K562 (cell line): ENCODE results near the gene SIRPD. TPM values are rescaled to one million over a fixed set of nuclear protein-coding genes. Genes with fewer than 3 reads are reported as not detected.

Source experiments
- ATAC-seq: fragments of 200-7000 bp; cut with Tn5 transposase; 3 replicates; pipeline ENCODE4 v1.9.1; 2020; ENCODE audit warnings: moderate library complexity
- BruUV-seq: library from RNA; stranded (reverse); fragments of 400-500 nt; replicated peaks from 2 replicates; lab custom pipeline; 2021; lab: Mats Ljungman, UMichigan
- CTCF ChIA-PET: fragments of 300-600 bp; formaldehyde crosslinking; extraction: SDS; loops from one replicate; lab custom pipeline; 2021; ENCODE audit warnings: low intra/inter-chr PET ratio; lab: Yijun Ruan, JAX
- POLR2A ChIA-PET: fragments of 300-600, 350-650 bp; sonication (Branson Sonifier 250); formaldehyde crosslinking; extraction: SDS; loops from one replicate; lab custom pipeline; 2021; ENCODE audit warnings: antibody characterized with exemption, inconsistent platforms; lab: Yijun Ruan, JAX
- DNase-seq, 4 experiments: peaks; one replicate each; pipeline versions ENCODE4 v3.0.0 to v3.0.0-alpha.2; 2011 to 2018; ENCODE audit warnings: low spot score in 3 of 4, mixed read lengths in 3 of 4; ENCODE audit errors: extremely low read depth in 1 of 4
- FAIRE-seq: peaks from 2 replicates; lab custom pipeline; 2011; peaks lifted over from hg19 to GRCh38; lab: Jason Lieb, UNC
- H2AFZ ChIP-seq: 2 replicates; pipeline ENCODE4 v1.6.0; 2011; ENCODE audit warnings: low read depth, low read length, control low read depth, inconsistent platforms
- H3K27ac ChIP-seq: fragments of 200-600 bp; 3 replicates; pipeline ENCODE4 v1.8.0; 2011; ENCODE audit warnings: low read depth, mild to moderate bottlenecking, control low read depth, inconsistent platforms, low read length, moderate library complexity, mixed read lengths; ENCODE audit errors: extremely low read depth
- H3K27me3 ChIP-seq, 2 experiments: fragments of 300-600 bp in 1 of 2; 2 replicates in 1 of 2; 3 replicates in 1 of 2; pipeline versions ENCODE4 v1.6.0 to v1.8.0; 2011; ENCODE audit warnings: inconsistent platforms in 2 of 2, low read length in 2 of 2, mild to moderate bottlenecking in 1 of 2, mixed read lengths in 1 of 2, moderate library complexity in 1 of 2; ENCODE audit not compliant: control insufficient read depth in 2 of 2, insufficient read depth in 2 of 2
- H3K36me3 ChIP-seq: fragments of 300-600 bp; 3 replicates; pipeline ENCODE4 v1.8.0; 2011; ENCODE audit warnings: mild to moderate bottlenecking, low read length, inconsistent platforms; ENCODE audit not compliant: control insufficient read depth, insufficient read depth
- H3K4me1 ChIP-seq, 2 experiments: fragments of 200-600 bp in 1 of 2; replicated peaks in 1 of 2; 2 replicates in 1 of 2; 3 replicates in 1 of 2; pipeline versions ENCODE4 v1.5.1 to v1.8.0; 2011; ENCODE audit warnings: inconsistent platforms in 2 of 2, low read length in 2 of 2, mild to moderate bottlenecking in 1 of 2, mixed read lengths in 1 of 2, moderate library complexity in 1 of 2; ENCODE audit not compliant: control insufficient read depth in 2 of 2, insufficient read depth in 2 of 2
- H3K4me2 ChIP-seq: 2 replicates; pipeline ENCODE4 v1.6.1; 2011; ENCODE audit warnings: low read length, control low read depth, inconsistent platforms, mixed read lengths; ENCODE audit not compliant: insufficient read depth
- H3K4me3 ChIP-seq: fragments of 200-600 bp; sonication (generic), shearing (Covaris generic); 2 replicates; pipeline ENCODE4 v1.5.1; 2016; ENCODE audit warnings: control low read depth, inconsistent platforms
- H3K79me2 ChIP-seq: fragments of 200-600 bp; 3 replicates; pipeline ENCODE4 v1.8.0; 2011; ENCODE audit warnings: low read length, inconsistent platforms; ENCODE audit not compliant: control insufficient read depth, insufficient read depth
- H3K9ac ChIP-seq, 2 experiments: 2 replicates each; pipeline versions ENCODE4 v1.6.0 to v1.6.1; 2011; ENCODE audit warnings: low read depth in 2 of 2, low read length in 2 of 2, control low read depth in 1 of 2, inconsistent platforms in 1 of 2, mild to moderate bottlenecking in 1 of 2, mixed read lengths in 1 of 2; ENCODE audit not compliant: insufficient read depth in 1 of 2
- H3K9me1 ChIP-seq: one replicate; pipeline ENCODE4 v1.6.0; 2011; ENCODE audit warnings: inconsistent platforms, mild to moderate bottlenecking, low read length, moderate library complexity; ENCODE audit not compliant: control insufficient read depth, insufficient read depth
- H3K9me3 ChIP-seq: replicated peaks from 2 replicates; pipeline ENCODE4 v1.5.1; 2011; ENCODE audit warnings: low read depth, low read length, inconsistent platforms; ENCODE audit not compliant: control insufficient read depth, insufficient read depth
- H4K20me1 ChIP-seq: replicated peaks from 2 replicates; pipeline ENCODE4 v1.6.1; 2011; ENCODE audit warnings: low read length, inconsistent platforms, mixed read lengths; ENCODE audit not compliant: control insufficient read depth, insufficient read depth
- BMI1 ChIP-seq: fragments of 150-350 bp; IDR thresholded peaks from 2 replicates; pipeline ENCODE4 v1.6.1; 2014; ENCODE audit warnings: low read length
- CCAR2 ChIP-seq: fragments of 200-400 bp; formaldehyde crosslinking; IDR thresholded peaks from 2 replicates; pipeline ENCODE4 v1.6.1; 2017; ENCODE audit warnings: mild to moderate bottlenecking, low read depth, low read length
- CHD2 ChIP-seq: IDR thresholded peaks from 2 replicates; pipeline ENCODE4 v1.6.1; 2011; ENCODE audit warnings: low read depth, low read length
- HBP1 ChIP-seq: fragments of 450-650 bp; formaldehyde crosslinking; IDR thresholded peaks from 2 replicates; pipeline ENCODE4 v1.4.0; 2022; ENCODE audit warnings: missing genetic modification characterization
- MIER1 ChIP-seq: fragments of 450-650 bp; IDR thresholded peaks from 2 replicates; pipeline ENCODE4 v1.6.1; 2016; ENCODE audit warnings: antibody characterized with exemption, mild to moderate bottlenecking, low read depth
- PATZ1 ChIP-seq: fragments of 250-450 bp; sonication (Bioruptor Pico); IDR thresholded peaks from 2 replicates; pipeline ENCODE4 v1.5.0; 2020; ENCODE audit warnings: mild to moderate bottlenecking, borderline replicate concordance
- SMARCA4 ChIP-seq: fragments of 450-650 bp; IDR thresholded peaks from 2 replicates; pipeline ENCODE4 v1.6.1; 2016
- SREBF1 ChIP-seq: fragments of 150-350 bp; IDR thresholded peaks from 2 replicates; pipeline ENCODE4 v1.6.1; 2014; ENCODE audit warnings: antibody characterized with exemption, low read depth, low read length, borderline replicate concordance
- ZFX ChIP-seq: sonication (generic); formaldehyde crosslinking; IDR thresholded peaks from 2 replicates; pipeline ENCODE4 v1.8.0; 2022; ENCODE audit warnings: mild to moderate bottlenecking, missing genetic modification reagents, moderate library complexity
- ZNF431 ChIP-seq: sonication (generic); formaldehyde crosslinking; IDR thresholded peaks from 2 replicates; pipeline ENCODE4 v1.8.0; 2022; ENCODE audit warnings: mild to moderate bottlenecking, missing genetic modification reagents
- ZNF75A ChIP-seq: fragments of 450-650 bp; formaldehyde crosslinking; IDR thresholded peaks from 2 replicates; pipeline ENCODE4 v1.4.0; 2020; ENCODE audit warnings: mild to moderate bottlenecking
- WGBS: fragments of 100-300 bp; shearing (Covaris generic); methylation state at CpG from one replicate; pipeline ENCODE4 v1.1.6; 2016; ENCODE audit warnings: low coverage, mixed read lengths; ENCODE audit not compliant: insufficient coverage; ENCODE audit errors: missing lambda C conversion rate; 5-methylcytosine and 5-hydroxymethylcytosine counted together
- in situ Hi-C: fragments of 300-500 bp; cut with MboI; formaldehyde crosslinking; loops from 4 replicates; pipeline ENCODE4 v1.15.0; 2018; ENCODE audit warnings: inconsistent platforms, mixed read lengths
- intact Hi-C: fragments of 100-400 bp; cut with micrococcal nuclease; formaldehyde crosslinking; loops from 2 replicates; pipeline ENCODE4 v1.14.2; 2022
- polyA plus RNA-seq, 8 experiments: library from polyadenylated mRNA; depleted of rRNA in 4 of 8; stranded (reverse) in 5 of 8; unstranded in 3 of 8; fragments of >200 nt; fragmentation: Nextera tagmentation in 2 of 8; fragmentation: Illumina TruSeq in 1 of 8; extraction: Ambion mirVana in 2 of 8; extraction: Trizol in 1 of 8; gene quantifications; 2 replicates each; pipeline versions ENCODE4 v1.2.1 to v1.2.3, GENCODE V29; 2011 to 2014; ENCODE audit warnings: inconsistent platforms in 1 of 8, missing spikeins in 1 of 8
- total RNA-seq, 7 experiments: library from RNA; depleted of rRNA in 6 of 7; stranded (reverse); fragments of >200 nt in 6 of 7; fragmentation: Illumina TruSeq in 2 of 7; extraction: Trizol in 2 of 7; gene quantifications; 2 replicates each; pipeline versions ENCODE4 v1.2.1 to v1.2.3, GENCODE V29; 2011 to 2021; ENCODE audit warnings: low replicate concordance in 1 of 7
- TF ChIP-seq, protein P1 (sequence below): fragments of 450-650 bp; formaldehyde crosslinking; IDR thresholded peaks from 2 replicates; pipeline ENCODE4 v1.4.0; 2020; ENCODE audit warnings: mild to moderate bottlenecking, moderate library complexity

The SIRPD gene
- total and polyA plus RNA-seq, 9 of the 15 experiments (the other 6 are each of a cell fraction or from before 2014, with no cell fraction given): not detected

DNA sequence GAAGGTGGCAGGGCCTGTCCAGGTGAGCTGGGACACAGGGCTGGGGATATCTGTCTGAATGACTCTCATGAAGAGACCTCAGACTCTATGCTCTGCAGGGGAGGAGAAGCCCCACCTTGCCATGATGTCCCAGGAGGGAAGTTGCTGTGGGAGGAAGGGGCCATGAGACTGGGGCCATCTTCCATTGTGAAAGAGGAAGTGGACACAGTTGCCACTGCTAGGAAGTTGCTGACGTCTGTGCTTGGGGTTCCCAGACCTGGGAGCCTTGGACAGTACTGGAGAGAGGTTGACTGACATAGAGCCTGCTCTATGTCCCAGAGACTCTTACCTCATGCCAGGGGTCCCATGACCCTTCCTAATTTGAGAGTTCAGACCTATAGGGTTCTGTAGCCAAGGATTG lies 37.8 kb upstream of the SIRPD start:
- no peak overlapping the region for H2AFZ ChIP-seq
- ChIA-PET POLR2A (no interaction called here), CTCF (no interaction called here)
- H3K27me3 ChIP-seq: no peaks in the 10 kb centered on the region
- H3K27ac ChIP-seq: no peak overlapping the region
- no peaks in the 10 kb centered on the region for H3K79me2 ChIP-seq
- H3K9me1 ChIP-seq: no peaks in the 10 kb centered on the region
- H4K20me1 ChIP-seq: no peaks in the 10 kb centered on the region
- no peak for DNase-seq
- no peaks in the 10 kb centered on the region for H3K9me3 ChIP-seq
- WGBS: no CpG with 5 or more reads among the region's 1 CpG
- no TSS peak for BruUV-seq
- H3K9ac ChIP-seq: no peak overlapping the region
- H3K4me2 ChIP-seq: no peak overlapping the region
- H3K4me3 ChIP-seq: no peak overlapping the region
- no peak for FAIRE-seq
- H3K36me3 ChIP-seq: no peaks in the 10 kb centered on the region
- in situ Hi-C loops (no loop called here), intact Hi-C loops (no loop called here)
- no peaks in the 10 kb centered on the region for H3K4me1 ChIP-seq
- no peak for ATAC-seq
- TF ChIP-seq MIER1 (no peak), SMARCA4 (no peak), CHD2 (no peak), BMI1 (no peak), SREBF1 (no peak), ZNF431 (CRISPR knock-in tag) (no peak), ZNF75A (no peak), CCAR2 (no peak), HBP1 (CRISPR knock-in tag) (no peak), PATZ1 (CRISPR knock-in tag) (no peak), ZFX (no peak)
- TF ChIP-seq, protein P1, sequence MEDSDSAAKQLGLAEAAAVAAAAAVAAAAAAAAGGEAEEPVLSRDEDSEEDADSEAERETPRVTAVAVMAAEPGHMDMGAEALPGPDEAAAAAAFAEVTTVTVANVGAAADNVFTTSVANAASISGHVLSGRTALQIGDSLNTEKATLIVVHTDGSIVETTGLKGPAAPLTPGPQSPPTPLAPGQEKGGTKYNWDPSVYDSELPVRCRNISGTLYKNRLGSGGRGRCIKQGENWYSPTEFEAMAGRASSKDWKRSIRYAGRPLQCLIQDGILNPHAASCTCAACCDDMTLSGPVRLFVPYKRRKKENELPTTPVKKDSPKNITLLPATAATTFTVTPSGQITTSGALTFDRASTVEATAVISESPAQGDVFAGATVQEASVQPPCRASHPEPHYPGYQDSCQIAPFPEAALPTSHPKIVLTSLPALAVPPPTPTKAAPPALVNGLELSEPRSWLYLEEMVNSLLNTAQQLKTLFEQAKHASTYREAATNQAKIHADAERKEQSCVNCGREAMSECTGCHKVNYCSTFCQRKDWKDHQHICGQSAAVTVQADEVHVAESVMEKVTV (CRISPR knock-in tag): no peak
